Stimulated activated memory B cell treated with anti-CD40 and anti-IgM and Interleukin-4, amounts not matched to agents 10 μg/mL and 1 μg/mL and 100 μg/mL, for 72 hours (primary cell): ENCODE data around the gene UVSSA.
"Not testable (repeated sequence)": the region's sequence is repeated elsewhere in the genome, so short reads cannot be mapped to it uniquely, and the experiment has no call there.

ENCODE experiments used
- ATAC-seq: fragments of 150-1000 bp; cut with Tn5 transposase; 2 replicates; pipeline ENCODE4 v1.10.0; 2021
- H3K27ac Mint-ChIP-seq: one replicate; pipeline ENCODE4 v1.8.0; 2022; ENCODE audit warnings: mild to moderate bottlenecking, mixed read lengths
- H3K27me3 Mint-ChIP-seq: one replicate; pipeline ENCODE4 v1.8.0; 2022; ENCODE audit warnings: mixed read lengths
- H3K36me3 Mint-ChIP-seq: one replicate; pipeline ENCODE4 v1.8.0; 2022; ENCODE audit warnings: mixed read lengths
- H3K4me1 Mint-ChIP-seq: one replicate; pipeline ENCODE4 v1.8.0; 2022; ENCODE audit warnings: mixed read lengths
- H3K4me3 Mint-ChIP-seq: one replicate; pipeline ENCODE4 v1.8.0; 2022; ENCODE audit warnings: mild to moderate bottlenecking, moderate library complexity, mixed read lengths
- H3K9me3 Mint-ChIP-seq: one replicate; pipeline ENCODE4 v1.8.0; 2022; ENCODE audit warnings: mixed read lengths

The UVSSA gene

DNA sequence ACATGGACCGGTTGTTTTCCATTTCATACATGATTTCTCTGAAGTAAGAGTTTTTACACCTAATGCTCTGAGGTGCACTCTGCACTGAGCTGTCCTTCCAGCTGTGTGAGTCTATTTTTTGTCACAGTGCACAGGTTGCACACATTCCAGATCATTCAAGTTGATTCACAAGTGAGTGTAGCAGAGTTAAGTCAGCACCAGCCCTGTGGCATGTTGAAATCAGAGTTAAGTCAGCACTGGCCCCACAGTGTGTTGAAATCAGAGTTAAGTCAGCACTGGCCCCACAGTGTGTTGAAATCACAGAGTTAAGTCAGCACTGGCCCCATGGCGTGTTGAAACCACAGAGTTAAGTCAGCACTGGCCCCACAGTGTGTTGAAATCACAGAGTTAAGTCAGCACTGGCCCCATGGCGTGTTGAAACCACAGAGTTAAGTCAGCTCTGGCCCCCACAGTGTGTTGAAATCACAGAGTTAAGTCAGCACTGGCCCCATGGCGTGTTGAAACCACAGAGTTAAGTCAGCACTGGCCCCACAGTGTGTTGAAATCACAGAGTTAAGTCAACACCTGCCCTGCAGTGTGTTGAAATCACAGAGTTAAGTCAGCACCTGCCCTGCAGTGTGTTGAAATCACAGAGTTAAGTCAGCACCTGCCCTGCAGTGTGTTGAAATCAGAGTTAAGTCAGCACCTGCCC is 11.7 kb upstream of the UVSSA start:
- H3K27me3 Mint-ChIP-seq, H3K27ac Mint-ChIP-seq, ATAC-seq, H3K4me3 Mint-ChIP-seq, H3K9me3 Mint-ChIP-seq: not testable (repeated sequence)
- H3K4me1 Mint-ChIP-seq: peaks cover 14% of the 10 kb centered on the region
- peaks cover 65% of the 10 kb centered on the region for H3K36me3 Mint-ChIP-seq

DNA sequence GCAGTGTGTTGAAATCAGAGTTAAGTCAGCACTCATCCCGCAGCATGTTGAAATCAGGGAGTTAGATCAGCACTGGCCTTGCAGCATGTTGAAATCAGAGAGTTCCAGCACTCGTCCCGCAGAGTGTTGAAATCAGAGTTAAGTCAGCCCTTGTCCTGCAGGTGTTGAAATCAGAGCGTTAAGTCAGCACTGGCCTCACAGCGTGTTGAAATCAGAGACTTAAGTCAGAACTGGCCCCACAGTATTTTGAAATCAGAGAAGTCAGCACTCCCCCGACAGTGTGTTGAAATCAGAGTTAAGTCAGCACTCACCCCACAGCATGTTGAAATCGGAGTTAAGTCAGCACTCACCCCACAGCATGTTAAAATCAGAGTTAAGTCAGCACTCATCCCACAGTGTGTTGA is 10.9 kb upstream of the UVSSA start:
- Mint-ChIP-seq H3K27ac (no peak overlapping the region), H3K9me3 (peaks cover 3% of the 10 kb centered on the region), H3K36me3 (peaks cover 65% of the 10 kb centered on the region), H3K4me1 (peaks cover 14% of the 10 kb centered on the region), H3K27me3 (no peaks in the 10 kb centered on the region), H3K4me3 (no peak overlapping the region)
- ATAC-seq: no peak

DNA sequence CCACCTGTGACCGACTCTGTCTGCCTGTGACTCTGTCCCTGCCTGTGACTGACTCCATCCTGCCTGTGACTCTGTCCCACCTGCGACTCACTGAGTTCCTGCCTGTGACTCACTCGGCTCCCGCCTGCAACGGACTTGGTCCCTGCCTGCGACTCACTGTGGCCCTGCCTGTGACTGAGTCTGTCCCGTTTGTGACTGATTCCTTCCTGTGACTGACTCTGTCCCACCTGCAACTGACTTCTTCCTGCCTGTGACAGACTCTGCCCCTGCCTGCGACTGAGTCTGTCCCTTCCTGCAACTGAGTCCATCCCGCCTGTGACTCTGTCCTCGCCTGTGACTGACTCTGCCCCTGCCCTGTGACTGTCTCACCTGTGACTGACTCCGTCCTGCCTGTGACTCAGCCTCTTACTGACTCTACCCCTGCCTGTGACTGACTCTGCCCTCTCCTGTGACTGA is 9.6 kb upstream of the UVSSA start:
- Mint-ChIP-seq H3K4me3 (peak overlapping the region; percentile 4), H3K27me3 (no peaks in the 10 kb centered on the region), H3K4me1 (peaks cover 9% of the 10 kb centered on the region), H3K36me3 (peaks cover 61% of the 10 kb centered on the region), H3K9me3 (peaks cover 3% of the 10 kb centered on the region), H3K27ac (peak overlapping the region; percentile 58)
- no peak for ATAC-seq

DNA sequence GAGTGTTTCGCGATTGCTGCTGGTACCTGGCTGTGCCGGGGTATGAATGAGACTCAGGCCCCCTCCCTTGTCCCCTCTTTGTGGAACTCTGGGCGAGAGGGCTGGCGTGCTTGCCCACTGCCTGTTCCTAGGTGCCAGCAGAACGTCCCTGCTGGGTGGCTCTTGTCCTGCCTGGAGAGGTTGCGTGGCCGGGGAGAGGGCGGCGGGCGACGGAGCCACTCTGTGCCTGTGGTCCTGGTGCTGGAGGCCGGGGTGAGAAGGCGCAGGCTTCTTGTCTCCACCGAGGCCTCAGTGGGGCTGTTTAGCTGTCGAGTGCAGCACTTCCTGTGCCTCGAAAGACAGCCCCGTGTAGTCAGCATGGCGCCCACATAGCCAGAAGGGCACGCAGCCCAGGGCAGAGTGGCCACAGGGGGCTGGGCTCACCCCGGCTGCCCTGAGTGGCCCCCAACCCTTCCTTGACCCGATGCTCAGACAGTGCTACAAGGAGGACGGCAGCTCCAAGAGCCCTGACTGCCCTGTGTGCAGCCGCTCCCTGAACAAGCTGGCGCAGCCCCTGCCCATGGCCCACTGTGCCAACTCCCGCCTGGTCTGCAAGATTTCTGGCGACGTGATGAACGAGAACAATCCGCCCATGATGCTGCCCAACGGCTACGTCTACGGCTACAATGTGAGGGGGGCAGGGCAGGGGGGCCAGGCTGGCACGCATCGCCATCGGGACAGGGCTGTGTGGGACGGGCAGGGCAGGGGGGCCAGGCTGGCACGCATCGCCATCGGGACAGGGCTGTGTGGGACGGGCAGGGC is 8.9 kb upstream of the UVSSA start:
- no peak for ATAC-seq
- H3K4me1 Mint-ChIP-seq: peaks cover 9% of the 10 kb centered on the region
- H3K27ac Mint-ChIP-seq: peak overlapping the region; percentile 58
- H3K9me3 Mint-ChIP-seq: peaks cover 3% of the 10 kb centered on the region
- H3K27me3 Mint-ChIP-seq: no peaks in the 10 kb centered on the region
- peaks cover 61% of the 10 kb centered on the region for H3K36me3 Mint-ChIP-seq
- H3K4me3 Mint-ChIP-seq: peak overlapping the region; percentile 4

DNA sequence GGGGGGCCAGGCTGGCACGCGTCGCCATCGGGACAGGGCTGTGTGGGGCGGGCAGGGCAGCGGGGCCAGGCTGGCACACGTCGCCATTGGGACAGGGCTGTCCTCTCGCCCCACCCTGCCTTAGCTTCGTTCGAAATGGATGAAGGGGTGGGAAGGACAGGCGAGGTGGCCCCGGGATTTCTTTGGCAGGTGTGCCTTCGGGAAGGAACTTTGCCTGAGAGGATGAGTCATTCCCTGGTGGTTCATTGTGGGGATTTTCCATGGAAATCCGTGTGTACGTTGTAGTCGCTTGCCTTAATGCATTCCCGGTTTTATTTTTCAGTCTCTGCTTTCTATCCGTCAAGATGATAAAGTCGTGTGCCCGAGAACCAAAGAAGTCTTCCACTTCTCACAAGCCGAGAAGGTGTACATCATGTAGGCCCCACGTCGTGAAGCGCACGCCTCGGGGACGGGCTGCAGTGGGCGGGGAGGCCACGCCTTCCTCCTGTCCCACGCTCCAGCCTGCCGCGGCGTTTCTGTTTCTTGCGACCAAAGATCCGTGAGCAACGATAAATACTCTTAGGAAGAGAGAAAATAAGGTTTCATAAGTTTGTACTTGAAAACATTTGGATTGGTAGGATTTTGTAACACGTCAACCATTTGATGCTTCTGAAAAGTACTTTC is 8.1 kb upstream of the UVSSA start:
- Mint-ChIP-seq H3K36me3 (peaks cover 61% of the 10 kb centered on the region), H3K4me1 (peaks cover 9% of the 10 kb centered on the region), H3K27me3 (no peaks in the 10 kb centered on the region), H3K27ac (no peak overlapping the region), H3K9me3 (peaks cover 3% of the 10 kb centered on the region), H3K4me3 (no peak overlapping the region)
- ATAC-seq: no peak

DNA sequence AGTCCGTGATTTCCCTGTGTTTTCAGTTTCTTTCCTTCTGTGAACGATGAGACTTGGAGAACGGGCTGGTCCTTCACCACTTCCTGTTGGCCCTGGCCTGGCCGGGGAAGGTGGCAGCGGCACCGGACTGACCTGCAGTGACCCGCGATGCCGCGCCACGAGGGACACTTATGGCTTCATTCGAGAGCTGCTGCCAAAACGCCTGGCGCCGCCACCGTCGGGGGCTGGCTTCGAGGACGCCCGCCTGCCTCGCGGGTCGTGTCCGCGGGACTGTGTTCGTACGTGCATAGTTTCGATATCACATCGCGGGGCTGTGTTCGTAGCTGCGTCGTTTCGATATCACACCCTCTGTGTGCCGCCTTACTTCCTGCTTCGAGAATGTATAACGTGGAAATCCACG is 7.5 kb upstream of the UVSSA start:
- no peak for ATAC-seq
- no peak overlapping the region for H3K4me3 Mint-ChIP-seq
- peaks cover 57% of the 10 kb centered on the region for H3K36me3 Mint-ChIP-seq
- peaks cover 11% of the 10 kb centered on the region for H3K4me1 Mint-ChIP-seq
- H3K27ac Mint-ChIP-seq: no peak overlapping the region
- no peaks in the 10 kb centered on the region for H3K27me3 Mint-ChIP-seq
- H3K9me3 Mint-ChIP-seq: peaks cover 3% of the 10 kb centered on the region

DNA sequence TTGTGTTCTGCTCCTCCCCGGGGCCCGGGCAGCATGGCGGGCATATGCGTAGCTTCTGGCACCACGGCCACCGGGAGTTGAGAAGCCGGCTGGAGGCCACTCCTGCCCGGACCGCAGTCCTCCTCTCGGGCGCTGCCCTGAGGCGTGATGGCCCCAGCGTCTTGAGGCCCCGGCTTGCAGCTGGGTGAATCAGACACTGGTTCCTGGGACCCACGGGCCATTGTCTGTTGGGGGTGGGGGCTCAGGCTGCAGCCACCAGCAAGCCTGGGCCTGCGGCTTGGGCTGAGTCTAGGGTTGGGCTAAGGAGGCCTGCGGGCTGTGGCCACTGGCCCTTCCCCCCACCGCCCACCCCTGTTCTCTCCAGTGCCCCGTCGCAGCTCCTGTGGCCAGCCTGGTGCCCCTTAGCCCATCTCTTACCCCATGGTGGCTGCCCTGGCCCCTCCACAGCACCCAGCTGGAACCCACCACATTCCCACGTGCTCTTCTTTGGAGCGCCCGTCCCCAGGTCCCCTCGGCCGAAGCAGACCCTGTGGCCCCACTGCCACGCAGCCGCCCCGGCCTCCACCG is 6.7 kb upstream of the UVSSA start:
- no peak overlapping the region for H3K4me3 Mint-ChIP-seq
- no peak overlapping the region for H3K27ac Mint-ChIP-seq
- H3K4me1 Mint-ChIP-seq: peaks cover 19% of the 10 kb centered on the region
- H3K9me3 Mint-ChIP-seq: peaks cover 3% of the 10 kb centered on the region
- no peaks in the 10 kb centered on the region for H3K27me3 Mint-ChIP-seq
- H3K36me3 Mint-ChIP-seq: peaks cover 50% of the 10 kb centered on the region
- ATAC-seq: no peak

DNA sequence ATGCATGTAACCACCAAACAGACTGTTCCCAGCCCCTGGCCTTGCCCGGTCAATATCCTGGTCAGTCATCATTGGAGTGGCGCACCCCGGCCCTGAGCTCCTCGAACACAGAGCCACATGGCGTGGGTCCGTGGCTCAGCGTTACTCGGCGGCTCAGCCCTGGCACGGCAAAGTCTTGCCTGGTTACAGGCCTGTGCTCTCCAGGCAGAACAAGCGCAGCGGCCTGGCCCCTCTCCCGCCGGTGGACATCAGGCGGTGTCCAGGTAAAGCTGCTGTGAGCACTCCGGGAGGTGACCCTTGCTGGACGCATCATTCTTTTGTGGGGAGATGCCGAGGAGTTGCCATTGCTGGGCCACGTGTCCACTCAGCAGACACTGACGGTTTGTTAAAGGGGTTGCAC is 6.1 kb upstream of the UVSSA start:
- Mint-ChIP-seq H3K9me3 (peaks cover 3% of the 10 kb centered on the region), H3K4me3 (no peak overlapping the region), H3K36me3 (peaks cover 50% of the 10 kb centered on the region), H3K27ac (no peak overlapping the region), H3K4me1 (peaks cover 25% of the 10 kb centered on the region), H3K27me3 (no peaks in the 10 kb centered on the region)
- no peak for ATAC-seq

DNA sequence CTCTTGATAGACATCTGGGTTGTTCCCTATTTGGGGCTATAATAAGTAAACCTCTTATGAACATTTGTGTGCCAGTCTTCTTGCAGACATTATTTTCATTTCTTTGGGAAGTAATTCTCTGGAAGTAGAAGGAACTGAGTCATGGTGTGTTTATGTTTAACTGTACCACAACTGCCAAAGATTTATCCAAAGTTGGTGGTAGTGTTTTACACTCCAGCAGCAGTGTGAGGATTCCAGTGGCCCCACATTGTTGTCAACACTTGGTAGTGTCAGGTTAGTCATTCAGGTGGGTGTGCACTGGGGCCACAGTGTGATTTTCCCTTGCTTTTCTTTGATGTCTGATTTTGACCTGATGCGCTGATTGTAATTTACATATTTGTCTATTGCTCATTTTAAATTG is 5.0 kb upstream of the UVSSA start:
- ATAC-seq: no peak
- Mint-ChIP-seq H3K4me1 (peaks cover 27% of the 10 kb centered on the region), H3K27ac (no peak overlapping the region), H3K27me3 (no peaks in the 10 kb centered on the region), H3K36me3 (peaks cover 45% of the 10 kb centered on the region), H3K4me3 (no peak overlapping the region), H3K9me3 (peaks cover 3% of the 10 kb centered on the region)

DNA sequence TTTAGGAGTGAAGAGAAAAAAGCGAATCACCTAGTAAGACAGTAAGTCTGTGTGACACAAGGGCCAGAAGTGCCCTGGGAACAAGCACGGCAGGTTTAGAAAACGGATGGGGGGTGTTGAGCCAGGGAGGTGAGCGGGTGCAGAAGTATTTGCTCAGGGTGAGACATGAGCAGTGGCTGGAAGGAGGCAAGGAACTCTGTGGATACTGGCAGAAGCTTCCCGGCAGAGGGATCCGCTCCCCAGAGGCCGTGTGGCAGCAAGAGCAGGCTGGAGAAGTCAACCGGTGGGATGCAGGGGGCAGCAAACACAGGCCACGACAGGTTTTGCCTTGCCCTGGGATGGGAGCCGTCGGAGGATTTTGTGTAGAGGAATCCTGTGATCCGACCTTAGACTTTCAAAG is 2.3 kb upstream of the UVSSA start:
- Mint-ChIP-seq H3K36me3 (peaks cover 28% of the 10 kb centered on the region), H3K27ac (peak overlapping the region; percentile 20), H3K4me3 (peak overlapping the region; percentile 83), H3K9me3 (no peaks in the 10 kb centered on the region), H3K27me3 (no peaks in the 10 kb centered on the region), H3K4me1 (peaks cover 36% of the 10 kb centered on the region)
- ATAC-seq: no peak

DNA sequence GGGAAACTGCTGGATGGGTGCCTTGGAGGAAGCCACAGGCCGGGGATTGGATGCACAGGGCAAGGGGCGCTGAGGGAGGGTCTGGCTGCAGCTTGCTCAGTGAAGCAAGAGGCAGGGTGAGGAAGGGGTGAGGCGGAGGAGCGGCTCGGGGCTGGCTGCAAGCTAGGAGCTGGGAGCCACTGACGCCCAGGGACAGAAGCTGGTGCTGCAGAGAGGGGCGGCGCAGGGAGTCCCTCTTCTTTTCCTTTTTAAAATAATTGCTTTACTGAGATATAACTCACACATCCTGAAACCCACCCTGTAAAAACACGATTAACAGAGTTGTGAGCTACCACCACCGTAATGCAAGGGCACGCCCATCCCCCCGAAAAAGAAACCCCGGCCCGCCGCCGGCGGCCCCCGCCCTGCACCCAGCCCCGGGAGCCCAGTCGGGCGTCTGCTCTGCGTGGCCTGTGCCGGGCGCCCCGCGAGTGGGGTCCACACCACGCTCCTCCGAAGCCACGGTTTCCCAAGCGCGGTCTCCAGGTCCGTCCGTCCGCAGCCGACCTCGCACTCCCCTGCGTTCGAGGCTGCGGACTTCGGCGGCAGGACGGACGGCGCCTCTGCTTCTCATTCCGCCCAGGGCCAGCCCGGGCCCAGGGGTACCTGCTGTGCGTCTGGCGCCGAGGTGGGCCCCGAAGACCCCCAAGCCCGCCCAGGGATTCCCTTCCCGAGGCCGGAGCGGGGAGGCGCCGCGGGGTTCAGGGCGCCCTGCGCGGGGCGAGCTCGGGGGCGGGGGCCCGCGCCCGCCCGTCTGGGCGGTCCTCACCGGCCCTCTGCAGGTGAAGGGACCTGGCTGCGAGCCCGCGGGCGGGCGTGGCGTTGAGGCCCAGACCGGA is 866 bp upstream of the UVSSA start:
- H3K4me3 Mint-ChIP-seq: peak overlapping the region; percentile 83
- ATAC-seq: peak; percentile 61
- H3K36me3 Mint-ChIP-seq: peaks cover 13% of the 10 kb centered on the region
- no peaks in the 10 kb centered on the region for H3K9me3 Mint-ChIP-seq
- H3K27ac Mint-ChIP-seq: peak overlapping the region; percentile 84
- peaks cover 36% of the 10 kb centered on the region for H3K4me1 Mint-ChIP-seq
- H3K27me3 Mint-ChIP-seq: no peaks in the 10 kb centered on the region

DNA sequence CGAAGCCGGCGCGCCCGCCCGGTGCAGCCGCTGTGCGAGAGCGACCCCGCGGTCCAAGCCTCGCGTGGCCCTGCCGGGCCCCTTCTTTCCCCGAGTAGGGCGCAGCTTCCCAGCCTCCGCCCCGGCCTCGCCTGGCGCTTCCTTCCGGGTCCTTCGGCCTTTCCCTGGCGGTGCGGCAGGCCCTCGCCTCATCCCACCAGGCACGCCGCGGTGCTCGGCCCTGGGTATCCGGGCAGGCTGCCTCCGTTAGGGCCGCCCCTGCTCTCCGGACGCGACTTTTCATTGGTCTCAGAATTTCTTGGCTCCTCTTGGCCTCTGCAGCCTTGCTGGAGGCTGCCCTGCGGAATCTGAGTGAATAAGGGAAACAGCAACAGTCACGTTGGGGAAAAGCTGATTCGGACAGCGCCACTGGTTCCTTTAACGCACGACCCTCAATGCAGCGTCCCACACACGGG is 429 bp downstream of the UVSSA start:
- peak overlapping the region; percentile 84 for H3K27ac Mint-ChIP-seq
- no peaks in the 10 kb centered on the region for H3K9me3 Mint-ChIP-seq
- H3K36me3 Mint-ChIP-seq: peaks cover 9% of the 10 kb centered on the region
- H3K27me3 Mint-ChIP-seq: no peaks in the 10 kb centered on the region
- peak overlapping the region; percentile 87 for H3K4me3 Mint-ChIP-seq
- peak; percentile 55 for ATAC-seq
- peaks cover 45% of the 10 kb centered on the region for H3K4me1 Mint-ChIP-seq

DNA sequence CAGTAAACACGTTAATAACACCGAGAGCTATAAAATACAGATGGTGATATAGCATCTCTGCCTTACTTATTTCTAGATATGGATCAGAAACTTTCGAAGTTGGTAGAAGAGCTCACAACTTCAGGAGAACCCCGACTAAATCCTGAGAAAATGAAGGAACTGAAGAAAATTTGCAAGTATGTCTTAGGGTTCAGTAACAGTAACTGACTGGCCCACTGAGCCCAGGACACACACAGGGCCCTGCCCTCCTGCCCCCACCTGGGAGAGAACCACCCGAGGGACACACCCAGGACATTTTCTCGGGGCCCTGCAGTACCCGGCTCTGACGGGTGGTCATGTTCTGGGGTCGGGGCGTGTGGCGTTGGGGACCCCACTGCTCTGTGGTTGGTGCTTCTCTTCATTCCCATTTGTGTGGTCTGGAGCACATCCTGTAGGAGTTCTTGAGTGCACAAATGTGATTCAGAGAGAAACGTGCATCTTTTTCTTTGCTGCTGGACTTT is 1.1 kb downstream of the UVSSA start:
- H3K4me3 Mint-ChIP-seq: peak overlapping the region; percentile 87
- ATAC-seq: no peak
- H3K27ac Mint-ChIP-seq: peak overlapping the region; percentile 84
- peaks cover 45% of the 10 kb centered on the region for H3K4me1 Mint-ChIP-seq
- H3K27me3 Mint-ChIP-seq: no peaks in the 10 kb centered on the region
- H3K9me3 Mint-ChIP-seq: no peaks in the 10 kb centered on the region
- peaks cover 9% of the 10 kb centered on the region for H3K36me3 Mint-ChIP-seq

DNA sequence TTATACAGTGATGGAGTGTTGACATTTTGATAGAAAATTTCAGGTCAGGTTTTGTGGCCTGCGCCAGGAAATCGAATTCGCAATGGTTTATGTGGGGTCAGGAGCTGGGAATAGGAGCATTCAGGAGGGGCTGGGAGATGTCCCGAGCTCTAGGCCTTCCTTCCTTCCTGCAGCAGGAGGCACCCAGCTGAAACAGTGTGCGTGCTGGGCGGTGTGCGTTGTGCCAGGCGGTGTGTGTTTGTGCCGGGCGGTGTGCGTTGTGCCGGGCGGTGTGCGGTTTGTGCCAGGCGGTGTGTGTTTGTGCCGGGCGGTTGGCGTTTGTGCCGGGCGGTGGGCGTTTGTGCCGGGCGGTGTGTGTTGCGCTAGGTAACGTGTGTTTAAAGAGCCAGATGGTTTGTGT is 1.7 kb downstream of the UVSSA start:
- no peak for ATAC-seq
- Mint-ChIP-seq H3K27me3 (no peaks in the 10 kb centered on the region), H3K4me3 (no peak overlapping the region), H3K36me3 (peaks cover 9% of the 10 kb centered on the region), H3K27ac (peak overlapping the region; percentile 84), H3K9me3 (no peaks in the 10 kb centered on the region), H3K4me1 (peaks cover 45% of the 10 kb centered on the region)
